ENCODE results near the gene BCL2.

Gene BCL2

GRCh38 chr18:63074981-63075404 lies 244.6 kb downstream of the BCL2 start:
- ATAC-seq: peak; percentile 88
- TF ChIP-seq OSR1 (CRISPR knock-in tag; IDR thresholded peaks at IDR 0.05) (no peak), ZC3H10 (CRISPR knock-in tag; IDR thresholded peaks at IDR 0.05) (no peak), ISL1 (CRISPR knock-in tag; IDR thresholded peaks at IDR 0.05) (no peak), ESRRG (CRISPR knock-in tag; IDR thresholded peaks at IDR 0.05) (no peak), SNAI2 (CRISPR knock-in tag; IDR thresholded peaks at IDR 0.05) (no peak), TOX (CRISPR knock-in tag; IDR thresholded peaks at IDR 0.05; ENCODE audit: borderline replicate concordance) (no peak), ZNF8 (CRISPR knock-in tag; IDR thresholded peaks at IDR 0.05) (no peak), PPARA (CRISPR knock-in tag; IDR thresholded peaks at IDR 0.05; ENCODE audit: borderline replicate concordance) (no peak), CSDC2 (CRISPR knock-in tag; IDR thresholded peaks at IDR 0.05) (no peak), ZFP3 (CRISPR knock-in tag; IDR thresholded peaks at IDR 0.05) (no peak), GLIS3 (CRISPR knock-in tag; IDR thresholded peaks at IDR 0.05) (no peak), BACH2 (CRISPR knock-in tag; IDR thresholded peaks at IDR 0.05; ENCODE audit: borderline replicate concordance) (no peak), CSRNP3 (CRISPR knock-in tag; IDR thresholded peaks at IDR 0.05) (no peak), POU6F1 (CRISPR knock-in tag; IDR thresholded peaks at IDR 0.05; ENCODE audit: borderline replicate concordance, low read depth) (no peak), TCF4 (CRISPR knock-in tag; IDR thresholded peaks at IDR 0.05; ENCODE audit: borderline replicate concordance) (no peak), RARB (CRISPR knock-in tag; IDR thresholded peaks at IDR 0.05) (no peak), ZFP30 (CRISPR knock-in tag; IDR thresholded peaks at IDR 0.05) (no peak), ZNF70 (CRISPR knock-in tag; IDR thresholded peaks at IDR 0.05) (no peak), CREB5 (CRISPR knock-in tag; IDR thresholded peaks at IDR 0.05; ENCODE audit: low read depth) (no peak), PATZ1 (CRISPR knock-in tag; IDR thresholded peaks at IDR 0.05; ENCODE audit: borderline replicate concordance) (no peak)

GRCh38 chr18:63073481-63073880 lies 246.1 kb downstream of the BCL2 start:
- TF ChIP-seq TSHZ2 (CRISPR knock-in tag; IDR thresholded peaks at IDR 0.05): no peak
- TF ChIP-seq RARB (CRISPR knock-in tag; IDR thresholded peaks at IDR 0.05): no peak
- no peak for TF ChIP-seq GLIS3 (CRISPR knock-in tag; IDR thresholded peaks at IDR 0.05)
- no peak for TF ChIP-seq ZFP30 (CRISPR knock-in tag; IDR thresholded peaks at IDR 0.05)
- no peak for TF ChIP-seq ZNF8 (CRISPR knock-in tag; IDR thresholded peaks at IDR 0.05)
- TF ChIP-seq ESRRG (CRISPR knock-in tag; IDR thresholded peaks at IDR 0.05): no peak
- no peak for TF ChIP-seq ZC3H10 (CRISPR knock-in tag; IDR thresholded peaks at IDR 0.05)
- TF ChIP-seq CREB5 (CRISPR knock-in tag; IDR thresholded peaks at IDR 0.05; ENCODE audit: low read depth): no peak
- TF ChIP-seq ZFP3 (CRISPR knock-in tag; IDR thresholded peaks at IDR 0.05): no peak
- no peak for TF ChIP-seq TOX (CRISPR knock-in tag; IDR thresholded peaks at IDR 0.05; ENCODE audit: borderline replicate concordance)
- no peak for TF ChIP-seq OSR1 (CRISPR knock-in tag; IDR thresholded peaks at IDR 0.05)
- TF ChIP-seq ISL1 (CRISPR knock-in tag; IDR thresholded peaks at IDR 0.05): no peak
- TF ChIP-seq PPARA (CRISPR knock-in tag; IDR thresholded peaks at IDR 0.05; ENCODE audit: borderline replicate concordance): no peak
- no peak for TF ChIP-seq ZNF70 (CRISPR knock-in tag; IDR thresholded peaks at IDR 0.05)
- no peak for TF ChIP-seq SNAI2 (CRISPR knock-in tag; IDR thresholded peaks at IDR 0.05)
- TF ChIP-seq POU6F1 (CRISPR knock-in tag; IDR thresholded peaks at IDR 0.05; ENCODE audit: borderline replicate concordance, low read depth): no peak
- no peak for TF ChIP-seq BACH2 (CRISPR knock-in tag; IDR thresholded peaks at IDR 0.05; ENCODE audit: borderline replicate concordance)
- TF ChIP-seq ARNTL (CRISPR knock-in tag; IDR thresholded peaks at IDR 0.05; ENCODE audit: borderline replicate concordance, low read depth): no peak
- TF ChIP-seq ZNF565 (CRISPR knock-in tag; conservative IDR thresholded peaks at IDR 0.05; ENCODE audit: low read depth): no peak
- ATAC-seq: no peak

Measured in SK-N-SH treated with all-trans-retinoic acid at 6 μM for 48 hours (cell line).